HEK293 (cell line): ENCODE results near the gene RAB1B.

Source experiments
- CTCF ChIP-seq: fragments of 450-650 bp; formaldehyde crosslinking; IDR thresholded peaks from 2 replicates; pipeline ENCODE4 v1.5.1; 2016; ENCODE audit warnings: missing biosample characterization, missing genetic modification characterization
- PBX3 ChIP-seq: sonication (generic); formaldehyde crosslinking; IDR thresholded peaks from 2 replicates; pipeline ENCODE4 v1.8.1; 2022; ENCODE audit warnings: mild to moderate bottlenecking, moderate library complexity, missing genetic modification reagents
- REST ChIP-seq: fragments of 450-650 bp; formaldehyde crosslinking; IDR thresholded peaks from 2 replicates; pipeline ENCODE4 v1.5.1; 2016; ENCODE audit warnings: missing biosample characterization, missing genetic modification characterization
- TCF7L2 ChIP-seq: IDR thresholded peaks from 2 replicates; pipeline ENCODE4 v1.6.1; 2011; ENCODE audit warnings: low read depth, mild to moderate bottlenecking, inconsistent platforms, low read length, moderate library complexity, borderline replicate concordance
- TRIM28 ChIP-seq: IDR thresholded peaks from 2 replicates; pipeline ENCODE4 v1.6.1; 2011; ENCODE audit warnings: low read length, control low read depth, borderline replicate concordance
- ZNF843 ChIP-seq: fragments of 450-650 bp; formaldehyde crosslinking; IDR thresholded peaks from 2 replicates; pipeline ENCODE4 v1.5.1; 2016; ENCODE audit warnings: missing biosample characterization, missing genetic modification characterization
- TF ChIP-seq, protein P1 (sequence below): fragments of 450-650 bp; formaldehyde crosslinking; IDR thresholded peaks from 2 replicates; pipeline ENCODE4 v1.5.1; 2016; ENCODE audit warnings: missing biosample characterization, missing genetic modification characterization

DNA sequence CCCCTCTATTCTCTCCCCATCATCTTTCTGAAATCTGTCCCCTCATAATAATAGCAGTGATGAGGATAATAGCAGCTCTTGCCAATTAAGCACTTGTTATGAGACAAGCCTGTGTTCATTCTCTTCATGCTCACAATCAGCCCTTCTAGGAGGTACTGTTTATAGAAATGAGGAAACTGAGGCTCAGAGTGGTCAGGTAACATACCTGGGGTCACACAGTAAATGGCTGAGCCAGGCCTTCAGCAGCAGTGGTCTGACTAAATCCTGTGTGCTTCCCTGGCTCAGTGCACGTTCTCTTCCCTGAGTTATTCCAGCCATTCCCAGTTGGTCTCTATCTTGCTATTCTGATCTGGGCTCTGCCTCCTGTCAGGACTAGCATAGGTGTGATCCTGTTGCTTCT, 5.8 kb downstream of the RAB1B start:
- TF ChIP-seq ZNF843 (tag by site-specific recombination) (no peak), CTCF (tag by site-specific recombination) (no peak), TCF7L2 (no peak), PBX3 (CRISPR knock-in tag) (no peak), REST (tag by site-specific recombination) (no peak), TRIM28 (no peak)
- TF ChIP-seq, protein P1, sequence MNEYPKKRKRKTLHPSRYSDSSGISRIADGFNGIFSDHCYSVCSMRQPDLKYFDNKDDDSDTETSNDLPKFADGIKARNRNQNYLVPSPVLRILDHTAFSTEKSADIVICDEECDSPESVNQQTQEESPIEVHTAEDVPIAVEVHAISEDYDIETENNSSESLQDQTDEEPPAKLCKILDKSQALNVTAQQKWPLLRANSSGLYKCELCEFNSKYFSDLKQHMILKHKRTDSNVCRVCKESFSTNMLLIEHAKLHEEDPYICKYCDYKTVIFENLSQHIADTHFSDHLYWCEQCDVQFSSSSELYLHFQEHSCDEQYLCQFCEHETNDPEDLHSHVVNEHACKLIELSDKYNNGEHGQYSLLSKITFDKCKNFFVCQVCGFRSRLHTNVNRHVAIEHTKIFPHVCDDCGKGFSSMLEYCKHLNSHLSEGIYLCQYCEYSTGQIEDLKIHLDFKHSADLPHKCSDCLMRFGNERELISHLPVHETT: no peak
